Measurements from ENCODE around the gene NFIB.

DNA sequence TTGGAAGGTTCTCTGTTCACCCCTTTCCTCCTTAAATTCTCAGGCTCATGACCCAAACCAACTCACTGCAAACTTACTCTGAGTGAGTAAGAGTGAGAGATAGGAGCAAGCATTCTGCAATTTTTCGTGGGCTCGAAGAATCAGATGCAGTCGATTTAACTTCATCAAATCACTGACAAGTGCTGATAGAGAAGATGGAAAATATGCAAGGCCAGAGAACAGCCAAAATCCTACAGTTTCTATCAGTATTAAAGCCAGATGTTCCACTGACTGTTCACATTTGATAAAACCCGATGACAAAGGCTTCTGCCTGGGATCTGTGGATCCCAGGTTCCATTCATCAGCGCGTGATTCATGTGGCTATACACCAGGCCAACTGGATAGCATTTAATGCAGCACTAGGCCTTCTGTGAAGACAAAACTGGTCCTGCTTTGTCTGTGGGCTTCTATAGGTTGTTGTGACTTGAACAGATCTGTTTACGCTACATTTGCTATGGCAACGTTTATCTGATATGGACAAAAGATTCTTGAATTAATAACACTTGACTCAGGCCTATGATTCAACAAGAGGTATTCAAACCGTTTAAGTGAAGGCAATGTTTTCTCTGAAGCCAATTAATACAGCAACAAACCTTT, 251.2 kb downstream of the NFIB start:
- TF ChIP-seq, protein P1, sequence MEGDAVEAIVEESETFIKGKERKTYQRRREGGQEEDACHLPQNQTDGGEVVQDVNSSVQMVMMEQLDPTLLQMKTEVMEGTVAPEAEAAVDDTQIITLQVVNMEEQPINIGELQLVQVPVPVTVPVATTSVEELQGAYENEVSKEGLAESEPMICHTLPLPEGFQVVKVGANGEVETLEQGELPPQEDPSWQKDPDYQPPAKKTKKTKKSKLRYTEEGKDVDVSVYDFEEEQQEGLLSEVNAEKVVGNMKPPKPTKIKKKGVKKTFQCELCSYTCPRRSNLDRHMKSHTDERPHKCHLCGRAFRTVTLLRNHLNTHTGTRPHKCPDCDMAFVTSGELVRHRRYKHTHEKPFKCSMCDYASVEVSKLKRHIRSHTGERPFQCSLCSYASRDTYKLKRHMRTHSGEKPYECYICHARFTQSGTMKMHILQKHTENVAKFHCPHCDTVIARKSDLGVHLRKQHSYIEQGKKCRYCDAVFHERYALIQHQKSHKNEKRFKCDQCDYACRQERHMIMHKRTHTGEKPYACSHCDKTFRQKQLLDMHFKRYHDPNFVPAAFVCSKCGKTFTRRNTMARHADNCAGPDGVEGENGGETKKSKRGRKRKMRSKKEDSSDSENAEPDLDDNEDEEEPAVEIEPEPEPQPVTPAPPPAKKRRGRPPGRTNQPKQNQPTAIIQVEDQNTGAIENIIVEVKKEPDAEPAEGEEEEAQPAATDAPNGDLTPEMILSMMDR (IDR thresholded peaks at IDR 0.05): no peak
- TF ChIP-seq POLR2A (IDR thresholded peaks at IDR 0.05): no peak
- no peak for TF ChIP-seq POLR2AphosphoS5 (IDR thresholded peaks at IDR 0.05)
